HG02943 (cell line): Measurements from ENCODE around the gene FKBP1B.
A peak's percentile ranks its signal among the peaks of the same experiment; 100 is the strongest.
"Not testable (repeated sequence)": the region's sequence is repeated elsewhere in the genome, so short reads cannot be mapped to it uniquely, and the experiment has no call there.

Experiments
- ATAC-seq: cut with Tn5 transposase; IDR thresholded peaks from one replicate; pipeline ENCODE4 v1.9.1; 2021; ENCODE audit warnings: mild to moderate bottlenecking, low read depth, moderate library complexity; ENCODE audit not compliant: unreplicated experiment

FKBP1B gene

DNA sequence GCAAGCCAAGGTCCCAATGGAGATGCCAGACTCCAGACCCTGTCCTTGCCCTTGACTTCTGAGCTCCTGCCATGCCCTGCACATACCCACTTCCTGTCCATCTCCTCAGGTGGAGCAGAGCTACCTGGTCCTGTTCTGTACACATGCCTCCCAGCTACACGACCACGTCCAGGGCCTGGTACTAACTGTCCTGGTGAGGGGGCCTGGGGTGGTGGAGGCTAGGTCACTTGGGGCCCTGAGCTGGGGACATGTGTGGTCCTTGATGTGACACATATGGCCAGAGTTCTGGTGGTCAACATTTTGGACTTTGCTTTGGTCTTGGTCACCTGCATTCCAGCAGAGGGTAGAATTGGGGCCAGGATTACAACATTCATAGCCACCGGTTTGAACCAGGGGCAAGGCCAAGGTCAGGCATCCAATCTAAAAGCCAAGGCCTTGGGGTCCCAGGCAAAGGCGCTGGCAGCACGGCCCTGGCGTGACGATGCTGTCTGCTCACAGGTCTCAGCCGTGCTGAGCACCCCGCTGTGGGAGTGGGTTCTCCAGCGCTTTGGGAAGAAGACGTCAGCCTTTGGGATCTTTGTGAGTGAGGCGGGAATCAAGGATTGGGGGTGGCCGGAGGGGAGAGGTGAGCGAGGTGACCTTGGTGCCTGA is 27.1 kb upstream of the FKBP1B start:
- ATAC-seq: no peak

DNA sequence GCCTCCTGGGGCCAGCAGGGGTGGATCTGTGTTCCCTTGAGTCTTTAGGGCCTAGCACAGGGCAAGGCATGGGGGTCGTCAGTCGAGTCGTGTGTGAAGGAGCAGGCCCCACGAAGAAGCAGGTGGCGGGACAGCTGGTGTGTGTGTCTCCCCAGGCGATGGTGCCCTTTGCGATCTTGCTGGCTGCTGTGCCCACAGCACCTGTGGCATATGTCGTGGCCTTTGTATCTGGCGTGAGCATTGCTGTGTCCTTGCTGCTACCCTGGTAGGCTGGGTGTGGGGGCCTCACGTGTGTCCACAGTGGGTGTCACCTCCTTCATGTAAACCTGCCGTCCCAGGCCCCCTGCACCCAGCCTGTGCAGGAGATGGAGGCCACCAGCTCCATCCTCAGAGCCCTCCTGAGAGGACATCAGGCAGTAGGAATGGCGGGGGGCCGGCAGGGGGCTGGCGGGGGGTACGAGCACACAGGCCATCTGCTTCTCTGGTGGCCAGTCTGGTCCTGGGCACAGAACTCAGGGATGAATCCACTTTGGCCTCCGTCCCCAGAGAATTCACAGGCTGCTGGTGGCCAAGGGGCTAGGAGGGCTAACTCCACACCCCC is 26.5 kb upstream of the FKBP1B start:
- no peak for ATAC-seq

DNA sequence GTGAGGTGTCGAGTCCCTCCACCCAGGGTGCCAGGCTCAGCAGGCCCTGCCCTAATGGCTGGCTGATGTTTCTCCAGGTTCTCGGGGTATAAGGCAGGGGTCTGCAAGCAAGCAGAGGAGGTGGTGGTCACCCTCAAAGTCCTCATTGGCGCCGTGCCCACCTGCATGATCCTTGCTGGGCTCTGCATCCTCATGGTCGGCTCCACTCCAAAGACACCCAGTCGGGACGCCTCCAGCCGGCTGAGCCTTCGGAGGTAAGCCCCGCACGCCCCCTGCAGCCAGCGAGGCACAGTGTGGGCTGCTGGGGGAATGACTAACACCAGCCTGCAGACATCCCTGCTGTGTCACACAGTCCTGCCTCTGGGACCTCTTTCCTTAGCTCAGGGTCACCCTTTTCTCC is 25.5 kb upstream of the FKBP1B start:
- no peak for ATAC-seq

DNA sequence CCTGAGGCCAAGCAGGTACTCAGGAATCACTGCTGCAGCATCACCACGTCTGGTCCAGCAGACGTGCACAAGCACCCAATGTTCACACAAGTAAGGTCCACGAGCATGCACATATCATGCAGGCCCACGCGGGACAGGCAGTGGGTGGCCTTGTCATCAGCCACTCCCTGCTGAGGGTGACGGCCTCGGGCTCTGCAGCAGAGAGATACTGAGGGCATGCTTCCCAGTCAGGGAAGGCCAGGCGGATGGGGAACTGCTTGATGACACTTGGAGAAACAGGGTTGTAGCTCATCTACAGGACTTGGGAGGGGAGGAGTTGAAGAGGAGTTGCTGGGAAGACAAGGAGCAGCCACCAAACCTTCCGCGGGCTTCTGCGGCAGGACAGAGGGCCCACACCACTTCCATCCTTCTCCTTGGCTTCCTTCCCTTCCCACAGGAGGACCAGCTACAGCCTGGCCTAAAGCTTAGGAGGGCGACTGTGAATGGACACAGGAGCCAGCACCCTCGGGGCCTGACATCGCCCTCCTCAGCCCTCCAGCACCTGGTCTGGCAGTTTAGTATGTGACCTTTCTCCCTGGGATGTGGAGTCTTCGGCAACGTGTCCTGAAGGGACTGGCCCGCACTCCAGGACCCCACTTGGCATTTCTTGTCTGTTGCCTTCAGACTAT is 24.4 kb upstream of the FKBP1B start:
- no peak for ATAC-seq

DNA sequence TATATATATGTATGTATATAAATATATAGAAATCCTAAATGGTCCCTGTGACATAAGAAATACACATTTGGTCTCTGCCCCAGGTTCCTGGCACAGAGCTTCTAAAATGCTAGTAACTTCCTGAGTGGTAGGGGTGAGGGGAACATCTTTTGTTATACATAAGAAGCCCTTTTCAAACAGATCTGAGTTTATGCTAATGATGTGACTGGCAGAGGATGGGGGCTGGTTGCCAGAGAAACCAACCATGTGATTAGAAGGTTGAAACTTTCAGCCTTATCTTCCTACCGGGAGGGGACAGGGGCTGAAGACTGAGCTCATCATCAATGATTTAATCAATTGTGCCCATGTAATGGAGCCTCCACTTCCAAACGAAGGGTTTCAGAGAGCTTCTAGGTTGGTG is 23.3 kb upstream of the FKBP1B start:
- no peak for ATAC-seq

DNA sequence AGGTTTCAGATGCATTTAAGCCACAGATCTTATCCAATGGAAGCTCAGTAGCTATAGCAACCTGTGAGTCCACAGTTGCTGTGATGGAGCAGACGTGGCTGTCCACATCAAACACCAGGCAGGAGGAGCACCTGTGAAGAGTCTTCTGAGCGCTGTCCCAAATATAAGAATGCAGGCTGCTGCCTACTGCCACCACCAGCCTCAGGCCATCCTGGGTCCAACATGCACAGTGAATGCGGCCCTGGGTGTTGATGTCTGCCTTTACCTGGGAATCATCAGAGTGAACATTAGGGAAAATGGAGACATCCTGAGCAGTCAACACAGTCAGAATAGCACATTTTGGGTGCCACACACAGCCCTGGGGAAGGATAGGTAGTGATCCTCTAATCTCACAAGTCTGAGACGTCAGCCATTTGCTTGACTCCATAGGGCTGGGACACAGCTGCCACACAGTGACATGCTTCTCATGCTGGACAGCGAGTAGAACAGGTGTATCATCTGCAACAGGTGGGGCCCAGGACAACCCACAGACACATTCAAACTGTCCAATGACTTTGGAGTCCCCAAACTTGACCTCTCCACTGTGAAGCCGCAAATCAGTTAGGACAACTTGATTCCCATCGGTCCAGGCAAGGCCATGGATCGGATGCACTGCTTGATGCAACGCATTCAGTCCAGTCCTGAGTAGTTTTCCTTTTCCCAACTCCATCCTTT is 10.6 kb upstream of the FKBP1B start:
- no peak for ATAC-seq

DNA sequence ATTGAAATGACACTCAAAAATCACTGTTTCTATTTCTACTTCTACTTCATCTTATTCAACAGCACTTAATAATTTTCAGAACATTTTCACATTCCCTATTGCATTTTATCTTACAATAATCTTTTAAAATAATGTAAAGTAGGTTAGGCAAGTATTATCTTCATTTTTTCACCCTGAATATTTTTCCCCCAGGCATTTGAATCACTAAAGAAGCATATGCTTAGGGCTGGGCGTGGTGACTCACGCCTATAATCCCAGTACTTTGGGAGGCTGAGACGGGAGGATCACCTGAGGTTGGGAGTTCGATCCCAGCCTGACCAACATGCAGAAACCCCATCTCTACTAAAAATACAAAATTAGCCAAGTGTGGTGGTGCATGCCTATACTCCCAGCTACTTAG is 9.0 kb upstream of the FKBP1B start:
- no peak for ATAC-seq

DNA sequence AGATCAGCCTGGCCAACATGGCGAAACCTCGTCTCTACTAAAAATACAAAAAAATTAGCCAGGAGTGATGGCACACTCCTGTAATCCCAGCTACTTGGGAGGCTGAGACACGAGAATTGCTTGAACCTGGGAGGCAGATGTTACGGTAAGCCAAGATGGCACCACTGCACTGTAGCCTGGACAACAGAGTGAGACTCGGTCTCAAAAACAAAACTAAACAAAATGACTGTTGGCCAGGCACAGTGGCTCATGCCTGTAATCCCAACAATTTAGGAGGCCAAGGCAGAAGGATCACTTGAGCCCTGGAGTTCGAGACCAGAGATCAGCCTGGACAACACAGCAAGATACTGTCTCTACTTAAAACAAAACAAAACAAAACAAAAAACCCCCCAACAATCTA is 6.4 kb upstream of the FKBP1B start:
- not testable (repeated sequence) for ATAC-seq

DNA sequence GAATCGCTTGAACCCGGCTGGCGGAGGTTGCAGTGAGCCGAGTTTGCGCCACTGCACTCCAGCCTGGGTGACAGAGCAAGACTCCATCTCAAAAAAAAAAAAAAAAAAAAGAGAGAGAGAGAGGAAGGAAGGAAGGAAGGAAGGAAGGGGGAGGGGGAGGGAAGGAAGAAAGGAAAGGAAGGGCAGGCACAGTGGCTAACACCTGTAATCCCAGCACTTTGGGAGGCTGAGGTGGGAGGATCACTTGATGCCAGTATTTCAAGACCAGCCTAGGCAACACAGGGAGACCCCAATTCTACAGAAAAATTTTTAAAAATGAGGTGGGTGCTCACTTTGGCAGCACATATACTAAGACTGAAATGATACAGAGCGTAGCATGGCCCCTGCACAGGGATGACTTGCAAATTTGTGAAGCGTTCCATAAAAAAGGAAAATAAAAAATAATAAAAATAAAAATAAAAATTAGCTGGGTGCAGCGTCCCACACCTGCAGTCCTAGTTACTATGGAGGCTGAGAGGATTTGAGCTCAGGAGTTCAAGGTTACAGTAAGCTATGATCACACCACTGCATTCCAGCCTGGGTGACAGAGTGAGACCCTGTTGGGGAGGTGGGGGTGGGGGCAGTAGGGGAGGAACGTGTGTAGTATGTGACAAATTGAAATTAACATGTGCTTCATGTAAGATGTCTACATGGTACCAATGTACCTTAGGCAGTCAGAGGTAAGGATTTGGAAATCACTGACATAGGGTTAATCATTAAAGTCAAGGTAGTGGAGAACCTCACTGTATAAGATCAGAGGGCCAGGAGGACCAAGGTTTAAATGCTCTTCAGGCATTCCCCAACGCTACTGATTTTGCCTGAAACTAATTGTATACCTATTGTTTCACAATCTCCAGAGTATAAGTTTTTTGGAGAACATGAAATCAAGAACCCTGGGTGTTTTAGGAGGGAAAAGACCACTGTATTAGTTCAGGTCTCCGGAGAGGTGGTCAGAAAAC is 3.7 kb upstream of the FKBP1B start:
- no peak for ATAC-seq

DNA sequence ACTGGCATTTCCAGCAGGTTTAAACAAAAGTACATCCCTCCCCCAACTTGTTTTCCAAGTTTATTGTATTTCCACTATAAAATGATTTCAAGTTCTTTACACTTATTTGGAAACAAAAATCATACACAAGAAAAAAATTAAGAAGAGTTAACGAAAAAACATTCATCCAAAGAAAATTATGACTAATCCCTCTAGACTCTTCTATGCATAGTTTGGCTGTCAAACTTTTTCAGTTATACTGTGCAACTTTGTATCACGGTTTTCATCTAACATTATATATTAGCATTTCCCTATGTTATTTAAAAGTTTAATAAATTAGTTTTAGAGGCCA is 3.0 kb upstream of the FKBP1B start:
- ATAC-seq: no peak

DNA sequence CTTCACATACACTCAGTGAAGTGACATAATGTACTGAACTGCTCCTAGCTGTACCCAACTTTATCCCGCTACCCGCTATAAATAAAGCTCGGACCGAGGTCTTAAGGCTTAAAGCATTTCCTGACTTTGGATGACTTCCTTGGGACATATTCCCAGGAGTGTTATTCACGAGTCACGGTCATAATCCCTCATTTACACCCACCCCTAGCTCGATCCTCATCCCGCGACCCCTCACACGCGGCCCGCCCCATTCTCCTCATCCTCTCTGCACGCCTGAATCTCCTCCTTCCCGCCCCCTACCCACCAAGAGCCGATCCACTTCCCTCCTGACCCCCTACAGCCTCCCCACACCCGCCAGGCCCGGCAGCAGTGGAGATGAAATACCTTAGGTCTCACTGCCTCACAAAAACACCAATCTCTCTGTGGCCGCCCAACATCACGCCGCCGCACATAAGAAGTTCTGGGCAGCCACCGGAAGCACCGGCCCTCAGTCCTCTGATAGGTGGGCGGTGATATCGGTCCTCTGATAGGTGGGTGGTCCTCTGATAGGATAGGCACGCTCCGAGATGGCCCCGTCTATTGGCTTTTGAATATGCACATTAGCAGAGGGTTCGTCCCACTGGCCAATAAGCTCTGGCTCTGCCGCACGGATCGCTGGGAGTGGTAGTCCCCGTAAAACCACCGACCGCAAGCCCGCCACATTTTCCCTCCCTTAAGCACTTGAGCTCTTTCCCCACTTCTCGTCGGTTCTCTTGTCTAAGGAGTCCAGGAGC is 2.4 kb upstream of the FKBP1B start, which contains the start of gene WDCP:
Gene WDCP (minus strand): TSS at position 462 of the 773 bp plus-strand sequence. CDS start 7,897 bp downstream, outside the sequence.
- peak; percentile 99 for ATAC-seq

DNA sequence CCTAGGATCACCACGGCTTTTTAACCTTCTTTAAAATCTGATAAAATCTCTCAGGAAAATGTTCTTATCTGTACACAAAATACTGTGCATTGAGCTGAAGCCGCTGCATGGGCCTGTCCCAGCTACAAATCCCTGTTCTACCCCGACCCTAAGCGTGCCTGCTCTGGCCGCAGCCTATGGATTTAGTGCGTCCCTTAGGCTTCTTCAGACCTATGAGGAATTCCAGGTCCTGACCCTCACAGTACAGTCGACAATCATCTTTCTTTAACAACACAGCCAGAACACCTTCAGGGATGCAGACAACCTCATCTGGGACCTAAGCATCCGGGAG is 1.9 kb upstream of the FKBP1B start:
- peak; percentile 4 for ATAC-seq

DNA sequence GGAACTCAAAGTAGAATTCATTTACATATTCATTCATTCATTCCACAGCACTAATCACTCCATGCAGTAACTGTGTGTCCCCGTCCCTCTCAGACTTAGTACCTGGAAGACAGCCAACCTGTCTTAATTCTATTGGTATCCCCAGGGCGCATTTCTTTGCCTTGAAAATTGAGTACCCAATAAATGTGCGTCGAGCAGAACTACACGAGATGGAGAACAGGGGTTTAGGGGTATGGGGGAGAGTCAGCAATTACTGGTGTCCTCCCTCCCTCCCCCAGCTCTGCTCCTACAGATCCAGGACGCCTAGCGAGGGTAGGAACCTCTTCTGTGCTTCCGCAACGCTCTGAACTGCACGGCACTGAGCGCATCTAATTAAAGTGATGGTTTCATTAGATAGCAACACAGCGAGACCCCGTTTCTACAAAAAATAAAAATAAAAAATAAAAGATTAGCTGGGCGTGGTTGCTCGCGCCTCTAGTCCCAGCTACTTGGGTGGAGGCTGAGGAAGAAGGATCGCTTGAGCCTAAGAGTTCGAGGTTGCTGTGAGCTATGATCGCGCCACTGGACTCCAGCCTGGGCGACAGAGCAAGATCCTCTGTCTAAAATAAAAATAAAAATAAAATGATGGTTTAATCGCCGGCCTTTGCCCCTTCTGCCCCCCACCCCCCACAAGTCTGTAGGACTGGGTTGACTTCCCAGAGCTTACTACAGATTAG is 614 bp upstream of the FKBP1B start:
- no peak for ATAC-seq

DNA sequence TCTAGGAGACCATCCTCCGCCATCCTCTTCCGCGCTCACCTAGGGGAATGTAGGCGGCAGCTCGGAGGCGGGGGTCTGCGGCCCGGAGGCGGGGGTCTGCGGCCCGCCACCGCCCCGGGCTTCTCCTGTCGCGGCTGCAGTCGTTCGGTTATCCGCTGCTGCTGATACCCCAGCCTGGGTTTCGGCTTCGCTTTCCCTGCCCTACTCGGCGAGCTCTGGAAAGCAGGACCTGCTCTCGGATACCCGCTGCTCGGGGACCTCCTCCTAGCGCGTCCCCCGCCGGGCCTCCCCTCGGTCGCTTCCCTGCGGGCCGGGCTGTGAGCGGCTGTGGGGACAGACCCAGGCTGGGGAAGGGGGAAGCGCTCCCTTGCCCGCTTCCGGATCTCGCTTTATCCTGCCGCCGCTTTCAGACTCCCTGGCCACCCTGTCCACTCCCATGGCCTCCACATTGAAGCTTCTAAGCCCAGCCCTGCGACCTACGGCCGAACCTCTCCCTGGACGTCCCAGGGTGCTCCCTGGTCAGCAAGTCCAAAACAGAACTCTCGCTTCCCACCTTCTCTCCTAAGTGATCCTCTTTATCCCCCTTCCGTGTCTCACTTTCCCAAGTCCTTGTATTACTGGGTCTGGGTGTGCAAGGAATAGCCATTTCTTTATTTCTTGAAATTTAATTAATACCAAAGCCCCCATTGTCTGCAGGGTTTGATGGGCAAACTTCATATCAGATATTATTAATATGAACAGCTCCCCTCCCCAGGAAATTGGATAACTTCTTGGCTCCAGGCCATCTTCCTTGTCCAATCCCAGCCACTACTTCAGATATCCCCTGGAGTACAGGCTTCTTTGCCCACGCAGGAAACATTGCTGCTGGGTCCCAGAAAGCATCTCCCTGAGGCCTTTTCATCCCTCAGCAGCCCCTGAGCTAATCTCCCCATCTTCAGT is 769 bp downstream of the FKBP1B start:
- no peak for ATAC-seq

DNA sequence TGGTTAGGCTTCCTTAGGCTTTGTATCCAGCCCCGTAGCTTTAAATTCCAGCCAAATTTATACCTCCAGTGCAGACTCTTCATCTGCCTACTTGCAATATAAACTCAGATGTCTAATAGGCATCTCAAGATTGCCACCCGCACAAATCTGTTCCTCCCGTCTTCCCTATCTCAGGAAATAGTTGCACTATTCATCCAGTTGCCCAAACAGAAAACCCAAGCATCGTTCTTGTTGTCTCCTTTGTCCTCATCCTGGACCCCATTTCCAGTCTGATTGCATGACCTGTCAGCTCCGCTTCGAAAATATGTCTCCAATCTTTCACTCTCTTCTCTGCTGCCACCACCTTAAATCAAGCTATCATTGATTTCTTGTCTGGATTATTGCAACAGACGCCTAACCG is 2.3 kb downstream of the FKBP1B start:
- ATAC-seq: no peak

DNA sequence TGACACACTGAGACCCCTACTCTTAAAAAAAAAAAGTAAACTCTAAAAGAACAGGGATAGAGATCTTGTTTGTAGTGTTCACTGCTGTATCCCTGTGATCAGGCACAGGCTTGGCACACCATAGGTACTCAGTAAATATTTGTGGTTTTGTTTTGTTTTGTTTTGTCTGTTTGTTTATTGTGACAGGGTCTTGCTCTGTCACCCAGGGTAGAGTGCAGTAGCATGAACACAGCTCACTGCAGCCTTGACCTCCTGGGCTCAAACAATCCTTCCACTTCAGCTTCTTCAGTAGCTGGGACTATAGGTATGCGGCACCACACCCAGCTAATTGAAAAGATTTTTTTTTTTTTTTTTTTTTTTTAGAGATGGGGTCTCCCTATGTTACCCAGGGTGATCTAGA is 3.4 kb downstream of the FKBP1B start:
- no peak for ATAC-seq

DNA sequence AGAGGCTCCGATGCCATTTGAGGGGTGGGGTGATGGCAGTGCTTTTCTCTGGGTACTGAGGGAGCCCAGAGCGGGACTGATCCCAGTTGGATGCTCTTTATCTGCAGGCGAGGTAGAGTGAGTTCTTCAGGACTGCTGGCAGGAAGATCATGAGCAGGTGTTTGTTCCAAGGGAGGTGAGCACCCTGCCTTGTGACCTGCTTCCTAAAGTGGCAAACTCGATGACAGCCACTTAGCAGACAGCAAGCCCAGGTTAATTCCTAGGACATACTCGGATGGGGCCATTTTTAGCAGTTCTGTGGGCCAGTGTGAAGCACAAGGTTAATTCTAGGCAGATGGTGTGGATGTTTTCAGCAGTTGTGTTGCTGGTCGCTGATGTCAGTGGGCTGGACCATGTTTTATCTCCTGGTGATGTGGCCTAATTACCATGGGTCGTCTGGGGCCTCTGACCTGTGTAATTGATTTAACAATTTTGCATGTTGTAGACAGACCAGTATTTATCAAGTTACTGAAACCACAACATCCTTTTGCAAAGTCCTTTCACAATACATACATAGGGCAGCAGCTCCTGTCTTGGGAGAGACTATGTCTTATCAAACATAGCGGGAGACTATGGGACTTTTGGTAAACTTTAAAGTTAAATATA is 4.9 kb downstream of the FKBP1B start:
- no peak for ATAC-seq
